PC-3 (cell line): ENCODE results near the gene RIOK2. TPM values are rescaled to one million over a fixed set of nuclear protein-coding genes. Genes with fewer than 3 reads are reported as not detected.

ENCODE experiments used
- ATAC-seq: fragments of 200-7000 bp; cut with Tn5 transposase; 2 replicates; pipeline ENCODE4 v1.9.1; 2020; ENCODE audit warnings: mild to moderate bottlenecking, moderate library complexity
- BruUV-seq: library from RNA; stranded (reverse); fragments of 400-500 nt; replicated peaks from 2 replicates; lab custom pipeline; 2021; lab: Mats Ljungman, UMichigan
- CTCF ChIA-PET: fragments of 300-600 bp; sonication (Branson Sonifier 250); formaldehyde crosslinking; loops from one replicate; lab custom pipeline; 2022; ENCODE audit warnings: antibody characterized with exemption; lab: Charles Lee
- POLR2A ChIA-PET: fragments of 300-600 bp; sonication (Branson Sonifier 250); formaldehyde crosslinking; loops from one replicate; lab custom pipeline; 2022; ENCODE audit warnings: antibody characterized with exemption; ENCODE audit not compliant: unreplicated experiment; lab: Charles Lee
- DNase-seq: peaks from one replicate; pipeline ENCODE4 v3.0.0-alpha.2; 2015
- H2AFZ ChIP-seq: fragments of 300-600 bp; sonication (generic); 2 replicates; pipeline ENCODE4 v1.6.0; 2016; ENCODE audit warnings: antibody characterized with exemption, low read length
- H3F3A ChIP-seq: fragments of 300-600 bp; sonication (generic); one replicate; pipeline ENCODE4 v1.6.0; 2017; ENCODE audit warnings: antibody characterized with exemption, low read length, control low read depth, mild to moderate bottlenecking; ENCODE audit not compliant: unreplicated experiment
- H3K27ac ChIP-seq: fragments of 300-600 bp; sonication (generic); 2 replicates; pipeline ENCODE4 v1.5.1; 2016; ENCODE audit warnings: mild to moderate bottlenecking, low read length
- H3K27me3 ChIP-seq: fragments of 300-600 bp; sonication (generic); 2 replicates; pipeline ENCODE4 v1.6.1; 2016; ENCODE audit warnings: low read length, mixed read lengths
- H3K36me3 ChIP-seq: fragments of 300-600 bp; sonication (generic); 2 replicates; pipeline ENCODE4 v1.6.1; 2016; ENCODE audit warnings: low read depth, mixed run types, low read length, mixed read lengths
- H3K4me1 ChIP-seq: fragments of 300-600 bp; sonication (generic); 2 replicates; pipeline ENCODE4 v1.5.1; 2016; ENCODE audit warnings: low read length; ENCODE audit not compliant: insufficient read depth
- H3K4me2 ChIP-seq: fragments of 300-600 bp; sonication (generic); 2 replicates; pipeline ENCODE4 v1.6.0; 2016; ENCODE audit warnings: low read length
- H3K4me3 ChIP-seq: fragments of 300-600 bp; sonication (generic); 2 replicates; pipeline ENCODE4 v1.5.1; 2016; ENCODE audit warnings: mild to moderate bottlenecking, low read length, mixed read lengths
- H3K79me2 ChIP-seq: fragments of 300-600 bp; sonication (generic); 2 replicates; pipeline ENCODE4 v1.6.1; 2017; ENCODE audit warnings: low read length, mixed read lengths
- H3K9ac ChIP-seq: fragments of 300-600 bp; sonication (generic); 2 replicates; pipeline ENCODE4 v1.6.0; 2016; ENCODE audit warnings: mild to moderate bottlenecking, low read length
- H3K9me2 ChIP-seq: fragments of 300-600 bp; sonication (generic); replicated peaks from 2 replicates; pipeline ENCODE4 v1.6.1; 2016; ENCODE audit warnings: mixed run types, low read length, mixed read lengths
- H3K9me3 ChIP-seq: fragments of 300-600 bp; sonication (generic); 2 replicates; pipeline ENCODE4 v1.6.1; 2016; ENCODE audit warnings: low read length, mixed read lengths
- H4K20me1 ChIP-seq: fragments of 300-600 bp; sonication (generic); 2 replicates; pipeline ENCODE4 v1.6.1; 2016; ENCODE audit warnings: low read length, mixed read lengths
- EZH2 ChIP-seq: fragments of 300-600 bp; sonication (generic); IDR thresholded peaks from one replicate; pipeline ENCODE4 v1.6.1; 2017; ENCODE audit warnings: antibody characterized with exemption, mild to moderate bottlenecking, low read length; ENCODE audit not compliant: unreplicated experiment
- EZH2phosphoT487 ChIP-seq: fragments of 300-600 bp; sonication (generic); IDR thresholded peaks from 2 replicates; pipeline ENCODE4 v1.6.1; 2018; ENCODE audit warnings: mild to moderate bottlenecking, antibody characterized with exemption, low read length, borderline replicate concordance
- intact Hi-C: fragments of 100-400 bp; cut with micrococcal nuclease; formaldehyde crosslinking; loops from 2 replicates; pipeline ENCODE4 v1.9.0; 2023
- total RNA-seq: library from RNA; depleted of rRNA; stranded (reverse); fragments of >200 nt; gene quantifications from 2 replicates; pipeline ENCODE4 v1.2.3, GENCODE V29; 2014
- TF ChIP-seq, protein P1 (sequence below): fragments of 300-600 bp; sonication (generic); conservative IDR thresholded peaks from 2 replicates; pipeline ENCODE4 v1.5.1; 2017; ENCODE audit warnings: antibody characterized with exemption, low read depth, mild to moderate bottlenecking, low read length

The RIOK2 gene
- total RNA-seq, 1 experiment from 2014 or later, result 16.1 TPM

GRCh38 chr5:97224112-97224750 is 41.2 kb upstream of the RIOK2 start:
- BruUV-seq, result no TSS peak
- H3K79me2 ChIP-seq, result no peaks in the 10 kb centered on the region
- H3K4me1 ChIP-seq, result peaks cover 15% of the 10 kb centered on the region
- ATAC-seq, result peak; percentile 86
- intact Hi-C loops, result loop anchor here (2.0 kb wide), 2 partner anchors 41 to 1547 kb away; partner anchors contain the start of gene RIOK2
- ChIA-PET POLR2A (no interaction called here), CTCF (no interaction called here)
- H3K9me3 ChIP-seq, result no peaks in the 10 kb centered on the region
- H3F3A ChIP-seq, result no peaks in the 10 kb centered on the region
- H3K9me2 ChIP-seq, result no peaks in the 10 kb centered on the region
- peak overlapping the region; percentile 49 for H3K4me2 ChIP-seq
- no peaks in the 10 kb centered on the region for H3K36me3 ChIP-seq
- H3K9ac ChIP-seq, result no peak overlapping the region
- no peaks in the 10 kb centered on the region for H4K20me1 ChIP-seq
- no peak for TF ChIP-seq EZH2
- no peak for TF ChIP-seq EZH2phosphoT487
- TF ChIP-seq, protein P1, sequence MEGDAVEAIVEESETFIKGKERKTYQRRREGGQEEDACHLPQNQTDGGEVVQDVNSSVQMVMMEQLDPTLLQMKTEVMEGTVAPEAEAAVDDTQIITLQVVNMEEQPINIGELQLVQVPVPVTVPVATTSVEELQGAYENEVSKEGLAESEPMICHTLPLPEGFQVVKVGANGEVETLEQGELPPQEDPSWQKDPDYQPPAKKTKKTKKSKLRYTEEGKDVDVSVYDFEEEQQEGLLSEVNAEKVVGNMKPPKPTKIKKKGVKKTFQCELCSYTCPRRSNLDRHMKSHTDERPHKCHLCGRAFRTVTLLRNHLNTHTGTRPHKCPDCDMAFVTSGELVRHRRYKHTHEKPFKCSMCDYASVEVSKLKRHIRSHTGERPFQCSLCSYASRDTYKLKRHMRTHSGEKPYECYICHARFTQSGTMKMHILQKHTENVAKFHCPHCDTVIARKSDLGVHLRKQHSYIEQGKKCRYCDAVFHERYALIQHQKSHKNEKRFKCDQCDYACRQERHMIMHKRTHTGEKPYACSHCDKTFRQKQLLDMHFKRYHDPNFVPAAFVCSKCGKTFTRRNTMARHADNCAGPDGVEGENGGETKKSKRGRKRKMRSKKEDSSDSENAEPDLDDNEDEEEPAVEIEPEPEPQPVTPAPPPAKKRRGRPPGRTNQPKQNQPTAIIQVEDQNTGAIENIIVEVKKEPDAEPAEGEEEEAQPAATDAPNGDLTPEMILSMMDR, result no peak
- H3K4me3 ChIP-seq, result no peak overlapping the region
- no peak overlapping the region for H3K27ac ChIP-seq
- H3K27me3 ChIP-seq, result no peaks in the 10 kb centered on the region
- H2AFZ ChIP-seq, result no peak overlapping the region
- DNase-seq, result peak; percentile 63

DNA sequence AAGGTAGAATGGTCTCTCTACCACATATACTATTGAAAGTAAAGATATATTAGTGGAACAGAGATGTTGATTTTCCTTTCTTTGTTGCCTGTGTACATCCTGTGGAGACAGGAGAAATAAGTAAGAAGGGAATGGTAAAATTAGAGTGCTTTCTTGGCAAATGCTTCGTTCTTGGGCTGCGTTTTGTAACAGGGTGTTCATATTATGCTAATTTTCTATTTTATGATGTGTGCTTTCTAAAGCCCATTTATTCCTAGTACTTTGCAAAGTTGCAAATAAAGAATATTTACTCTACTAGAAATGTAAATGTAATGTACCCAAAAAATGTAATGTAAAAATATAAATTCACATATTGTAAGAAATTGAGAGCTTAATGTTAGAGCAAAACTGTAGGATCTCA is 40.5 kb upstream of the RIOK2 start:
- Histone ChIP-seq H3K9ac (no peak overlapping the region), H3K27me3 (no peaks in the 10 kb centered on the region), H3K4me2 (peak overlapping the region; percentile 49), H3K4me3 (no peak overlapping the region), H4K20me1 (no peaks in the 10 kb centered on the region), H3F3A (no peaks in the 10 kb centered on the region), H3K27ac (no peak overlapping the region), H3K36me3 (no peaks in the 10 kb centered on the region), H2AFZ (no peak overlapping the region), H3K4me1 (peaks cover 15% of the 10 kb centered on the region), H3K79me2 (no peaks in the 10 kb centered on the region), H3K9me2 (no peaks in the 10 kb centered on the region), H3K9me3 (no peaks in the 10 kb centered on the region)
- TF ChIP-seq EZH2phosphoT487 (no peak), EZH2 (no peak)
- TF ChIP-seq, protein P1, result no peak
- ATAC-seq, result no peak
- POLR2A ChIA-PET, result no interaction called here
- CTCF ChIA-PET, result no interaction called here
- no TSS peak for BruUV-seq
- DNase-seq, result no peak
- intact Hi-C loops, result no loop called here

DNA sequence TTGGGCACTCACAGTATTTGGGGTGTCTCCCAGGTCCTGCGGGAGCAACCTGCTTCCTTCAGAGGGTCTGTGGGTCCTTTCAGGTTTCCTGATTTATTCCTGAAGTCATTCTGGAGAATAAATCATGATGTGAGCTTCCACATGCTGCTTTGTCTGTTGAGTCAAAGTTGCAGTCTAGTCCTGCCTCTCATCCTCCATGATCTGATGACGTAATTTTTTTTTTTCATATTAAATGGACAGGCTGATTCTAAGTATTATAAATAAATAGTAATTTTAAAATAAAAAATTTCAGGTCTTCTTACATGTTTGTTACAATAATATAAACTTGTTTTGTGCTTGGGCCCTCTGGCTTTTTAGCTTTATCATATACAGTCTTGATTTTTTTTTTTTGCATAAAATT is 26.3 kb upstream of the RIOK2 start:
- Histone ChIP-seq H2AFZ (no peak overlapping the region), H4K20me1 (no peaks in the 10 kb centered on the region), H3K9me3 (no peaks in the 10 kb centered on the region), H3K27me3 (no peaks in the 10 kb centered on the region), H3K4me3 (no peak overlapping the region), H3K36me3 (no peaks in the 10 kb centered on the region), H3K4me2 (no peak overlapping the region), H3K9me2 (no peaks in the 10 kb centered on the region), H3K9ac (no peak overlapping the region), H3K27ac (no peak overlapping the region), H3K79me2 (no peaks in the 10 kb centered on the region), H3K4me1 (no peaks in the 10 kb centered on the region), H3F3A (no peaks in the 10 kb centered on the region)
- ChIA-PET CTCF (no interaction called here), POLR2A (no interaction called here)
- intact Hi-C loops, result no loop called here
- ATAC-seq (no peak), DNase-seq (no peak)
- BruUV-seq, result no TSS peak
- TF ChIP-seq, protein P1, result no peak
- TF ChIP-seq EZH2phosphoT487 (no peak), EZH2 (no peak)
